Measurements from ENCODE around the gene TMEM39B. TPM values are rescaled to one million over a fixed set of nuclear protein-coding genes. Genes with fewer than 3 reads are reported as not detected.
"Not testable (repeated sequence)": the region's sequence is repeated elsewhere in the genome, so short reads cannot be mapped to it uniquely, and the experiment has no call there.

The TMEM39B gene
- total and polyA plus RNA-seq, 2 donors (not counting 1 experiment from before 2014, with no cell fraction given) = 7.9 to 11.1 TPM

DNA sequence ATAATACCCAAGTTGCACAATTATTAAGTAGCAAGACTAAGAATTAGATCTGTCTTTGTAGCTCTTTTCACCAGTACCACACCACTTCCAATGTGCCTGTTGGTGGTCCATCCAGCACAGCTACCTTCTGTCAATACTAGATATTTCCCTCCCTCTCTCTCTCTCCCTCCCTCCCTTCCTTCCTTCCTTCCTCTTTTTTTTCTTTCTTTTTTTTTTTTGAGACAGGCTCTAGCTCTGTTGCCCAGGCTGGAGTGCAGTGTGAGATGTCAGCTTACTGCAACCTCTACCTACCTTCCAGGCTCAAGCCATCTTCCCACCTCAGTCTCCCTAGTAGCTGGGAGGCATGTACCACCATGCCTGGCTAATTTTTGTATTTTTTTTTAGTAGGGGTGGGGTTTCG is 56.2 kb downstream of the TMEM39B start:
- Histone ChIP-seq H3K27me3 (ENCODE audit: control insufficient read depth, insufficient read depth, low read length) (no peaks in the 10 kb centered on the region), H3K4me2 (ENCODE audit: extremely low read depth, insufficient read depth, low read length) (no peak overlapping the region), H3K9ac (ENCODE audit: insufficient read depth, low read length) (no peak overlapping the region)

GRCh38 chr1:32133950-32134280 is 61.2 kb downstream of the TMEM39B start:
- not testable (repeated sequence) for H3K4me3 ChIP-seq (replicated peaks in 1 of 4; ENCODE audit: control extremely low read depth in 1 of 4, insufficient read depth in 1 of 4, low read depth in 3 of 4, low read length in 4 of 4); H3K27ac ChIP-seq (ENCODE audit: insufficient read depth, low read length); H4K20me1 ChIP-seq (ENCODE audit: control insufficient read depth, extremely low read depth, insufficient read depth, low read length); H3K36me3 ChIP-seq (ENCODE audit: control insufficient read depth, insufficient read depth, low read length); H3K9ac ChIP-seq (ENCODE audit: insufficient read depth, low read length); H3K27me3 ChIP-seq (ENCODE audit: control insufficient read depth, insufficient read depth, low read length); H3K4me1 ChIP-seq (ENCODE audit: control insufficient read depth, extremely low read depth, insufficient read depth, low read length); DNase-seq (ENCODE audit: low read depth in 2 of 2); H3K9me3 ChIP-seq (ENCODE audit: control insufficient read depth, insufficient read depth, low read depth, low read length); H3K4me2 ChIP-seq (ENCODE audit: extremely low read depth, insufficient read depth, low read length); H2AFZ ChIP-seq (ENCODE audit: low read length)
- peaks cover 39% of the 10 kb centered on the region for H3K79me2 ChIP-seq (ENCODE audit: control insufficient read depth, insufficient read depth, low read length)

More for the DNA sequence above, 56.2 kb downstream of the TMEM39B start:
- no peak for DNase-seq (ENCODE audit: low read depth in 2 of 2)
- Histone ChIP-seq H4K20me1 (ENCODE audit: control insufficient read depth, extremely low read depth, insufficient read depth, low read length) (peaks cover 1% of the 10 kb centered on the region), H3K9me3 (ENCODE audit: control insufficient read depth, insufficient read depth, low read depth, low read length) (no peaks in the 10 kb centered on the region), H3K79me2 (ENCODE audit: control insufficient read depth, insufficient read depth, low read length) (peaks cover 51% of the 10 kb centered on the region), H2AFZ (ENCODE audit: low read length) (no peak overlapping the region), H3K27ac (ENCODE audit: insufficient read depth, low read length) (no peak overlapping the region), H3K4me1 (ENCODE audit: control insufficient read depth, extremely low read depth, insufficient read depth, low read length) (peaks cover 3% of the 10 kb centered on the region), H3K36me3 (ENCODE audit: control insufficient read depth, insufficient read depth, low read length) (no peaks in the 10 kb centered on the region), H3K4me3 (replicated peaks in 1 of 4; ENCODE audit: control extremely low read depth in 1 of 4, insufficient read depth in 1 of 4, low read depth in 3 of 4, low read length in 4 of 4) (no peak overlapping the region)
- TF ChIP-seq CTCF (conservative IDR thresholded peaks at IDR 0.05 in 1 of 2, IDR thresholded peaks at IDR 0.05 in 1 of 2; ENCODE audit: low read depth in 1 of 2, low read length in 2 of 2) = no peak
- TF ChIP-seq EZH2 (IDR thresholded peaks at IDR 0.05; ENCODE audit: low read length, missing control alignments) = no peak

- H3K27me3 ChIP-seq (ENCODE audit: control insufficient read depth, insufficient read depth, low read length) = no peaks in the 10 kb centered on the region
- no peak overlapping the region for H3K4me2 ChIP-seq (ENCODE audit: extremely low read depth, insufficient read depth, low read length)
- H3K27ac ChIP-seq (ENCODE audit: insufficient read depth, low read length) = no peak overlapping the region
- peaks cover 46% of the 10 kb centered on the region for H3K79me2 ChIP-seq (ENCODE audit: control insufficient read depth, insufficient read depth, low read length)
- H3K36me3 ChIP-seq (ENCODE audit: control insufficient read depth, insufficient read depth, low read length) = no peaks in the 10 kb centered on the region
- H3K4me1 ChIP-seq (ENCODE audit: control insufficient read depth, extremely low read depth, insufficient read depth, low read length) = peaks cover 11% of the 10 kb centered on the region
- H3K9ac ChIP-seq (ENCODE audit: insufficient read depth, low read length) = no peak overlapping the region
- TF ChIP-seq CTCF (conservative IDR thresholded peaks at IDR 0.05 in 1 of 2, IDR thresholded peaks at IDR 0.05 in 1 of 2; ENCODE audit: low read depth in 1 of 2, low read length in 2 of 2) (no peak), EZH2 (IDR thresholded peaks at IDR 0.05; ENCODE audit: low read length, missing control alignments) (no peak)
- no peaks in the 10 kb centered on the region for H4K20me1 ChIP-seq (ENCODE audit: control insufficient read depth, extremely low read depth, insufficient read depth, low read length)
- no peaks in the 10 kb centered on the region for H3K9me3 ChIP-seq (ENCODE audit: control insufficient read depth, insufficient read depth, low read depth, low read length)
- H3K4me3 ChIP-seq (replicated peaks in 1 of 4; ENCODE audit: control extremely low read depth in 1 of 4, insufficient read depth in 1 of 4, low read depth in 3 of 4, low read length in 4 of 4) = no peak overlapping the region
- no peak overlapping the region for H2AFZ ChIP-seq (ENCODE audit: low read length)
- no peak for DNase-seq (ENCODE audit: low read depth in 2 of 2)
Observed at GRCh38 chr1:32137111-32137510, 64.4 kb downstream of the TMEM39B start.
